H9 (cell line): Measurements from ENCODE around the gene PLXNC1. TPM values are rescaled to one million over a fixed set of nuclear protein-coding genes. Genes with fewer than 3 reads are reported as not detected.

ENCODE experiments used
- DNase-seq: peaks from one replicate; pipeline ENCODE4 v3.0.0-alpha.2; 2017
- H2AFZ ChIP-seq: one replicate; pipeline ENCODE4 v1.6.1; 2013; ENCODE audit warnings: mild to moderate bottlenecking, low read length, control low read depth, moderate library complexity
- H2AK5ac ChIP-seq: 2 replicates; pipeline ENCODE4 v1.6.1; 2013; ENCODE audit warnings: low read length, control low read depth, mixed read lengths; ENCODE audit not compliant: insufficient read length
- H2BK120ac ChIP-seq: one replicate; pipeline ENCODE4 v1.6.1; 2013; ENCODE audit warnings: low read depth, mild to moderate bottlenecking, low read length, control low read depth, inconsistent platforms; ENCODE audit not compliant: poor library complexity, severe bottlenecking
- H2BK12ac ChIP-seq: 2 replicates; pipeline ENCODE4 v1.6.1; 2013; ENCODE audit warnings: low read length, control low read depth, mixed read lengths, low read depth; ENCODE audit not compliant: insufficient read length
- H2BK15ac ChIP-seq: 2 replicates; pipeline ENCODE4 v1.6.1; 2013; ENCODE audit warnings: low read depth, low read length, control low read depth
- H2BK20ac ChIP-seq: one replicate; pipeline ENCODE4 v1.6.1; 2013; ENCODE audit warnings: low read depth, mild to moderate bottlenecking, low read length, control low read depth, inconsistent platforms; ENCODE audit not compliant: poor library complexity, severe bottlenecking
- H2BK5ac ChIP-seq: 2 replicates; pipeline ENCODE4 v1.6.1; 2013; ENCODE audit warnings: low read length, control low read depth, mixed read lengths; ENCODE audit not compliant: insufficient read length
- H3K14ac ChIP-seq: 2 replicates; pipeline ENCODE4 v1.6.1; 2013; ENCODE audit warnings: low read length, control low read depth; ENCODE audit not compliant: insufficient read depth
- H3K18ac ChIP-seq: 2 replicates; pipeline ENCODE4 v1.6.1; 2013; ENCODE audit warnings: low read depth, mild to moderate bottlenecking, mixed read lengths, low read length, control low read depth; ENCODE audit not compliant: insufficient read length
- H3K23ac ChIP-seq: 2 replicates; pipeline ENCODE4 v1.6.1; 2013; ENCODE audit warnings: low read length, control low read depth, mixed read lengths, low read depth; ENCODE audit not compliant: insufficient read length
- H3K23me2 ChIP-seq: 2 replicates; pipeline ENCODE4 v1.6.1; 2013; ENCODE audit warnings: low read depth, mild to moderate bottlenecking, mixed read lengths, low read length, control low read depth; ENCODE audit not compliant: insufficient read length, poor library complexity, severe bottlenecking
- H3K27ac ChIP-seq: 2 replicates; pipeline ENCODE4 v1.5.1; 2013; ENCODE audit warnings: low read length, control low read depth, mixed read lengths, low read depth; ENCODE audit not compliant: insufficient read length
- H3K27me3 ChIP-seq: 2 replicates; pipeline ENCODE4 v1.6.1; 2013; ENCODE audit warnings: low read length, control low read depth, inconsistent platforms; ENCODE audit not compliant: insufficient read depth
- H3K4ac ChIP-seq: 2 replicates; pipeline ENCODE4 v1.6.1; 2013; ENCODE audit warnings: low read depth, mild to moderate bottlenecking, control low read depth, inconsistent platforms, low read length, moderate library complexity
- H3K4me1 ChIP-seq: 2 replicates; pipeline ENCODE4 v1.6.1; 2013; ENCODE audit warnings: low read length, control low read depth, inconsistent platforms; ENCODE audit not compliant: insufficient read depth
- H3K4me2 ChIP-seq: 2 replicates; pipeline ENCODE4 v1.6.1; 2013; ENCODE audit warnings: low read length, control low read depth, mixed read lengths; ENCODE audit not compliant: insufficient read length, insufficient read depth
- H3K56ac ChIP-seq: 2 replicates; pipeline ENCODE4 v1.6.1; 2013; ENCODE audit warnings: low read depth, mild to moderate bottlenecking, mixed read lengths, low read length, control low read depth; ENCODE audit not compliant: insufficient read length
- H3K79me1 ChIP-seq: 2 replicates; pipeline ENCODE4 v1.6.1; 2013; ENCODE audit warnings: low read depth, mild to moderate bottlenecking, moderate library complexity, low read length, control low read depth, inconsistent platforms; ENCODE audit not compliant: insufficient read depth, poor library complexity, severe bottlenecking
- H3K79me2 ChIP-seq: 2 replicates; pipeline ENCODE4 v1.6.1; 2013; ENCODE audit warnings: low read length, control low read depth, inconsistent platforms; ENCODE audit not compliant: insufficient read depth
- H3K9ac ChIP-seq: 2 replicates; pipeline ENCODE4 v1.6.1; 2013; ENCODE audit warnings: low read length, control low read depth, mixed read lengths; ENCODE audit not compliant: insufficient read length; ENCODE audit errors: extremely low read depth
- H3K9me3 ChIP-seq: one replicate; pipeline ENCODE4 v1.6.1; 2013; ENCODE audit warnings: low read depth, low read length, inconsistent platforms; ENCODE audit not compliant: control insufficient read depth
- H3T11ph ChIP-seq: one replicate; pipeline ENCODE4 v1.6.1; 2013; ENCODE audit warnings: mild to moderate bottlenecking, low read length, control low read depth, inconsistent platforms
- H4K20me1 ChIP-seq: one replicate; pipeline ENCODE4 v1.6.1; 2013; ENCODE audit not compliant: control insufficient read depth, insufficient read length, insufficient read depth
- H4K5ac ChIP-seq: 2 replicates; pipeline ENCODE4 v1.6.1; 2013; ENCODE audit warnings: low read depth, mild to moderate bottlenecking, mixed read lengths, low read length, control low read depth; ENCODE audit not compliant: insufficient read length
- H4K8ac ChIP-seq: replicated peaks from 2 replicates; pipeline ENCODE4 v1.6.1; 2013; ENCODE audit warnings: low read length, control low read depth, mixed read lengths, low read depth; ENCODE audit not compliant: insufficient read length
- H4K91ac ChIP-seq: 2 replicates; pipeline ENCODE4 v1.6.1; 2013; ENCODE audit warnings: low read depth, mild to moderate bottlenecking, moderate library complexity, mixed read lengths, low read length, control low read depth; ENCODE audit not compliant: insufficient read length
- H3K27ac Mint-ChIP-seq, 3 experiments: 2 replicates in 2 of 3; 3 replicates in 1 of 3; pipeline ENCODE4 v1.8.0; 2020 to 2021; ENCODE audit warnings: mixed read lengths in 3 of 3, mild to moderate bottlenecking in 1 of 3, moderate library complexity in 1 of 3
- H3K27me3 Mint-ChIP-seq: 2 replicates; pipeline ENCODE4 v1.8.0; 2021; ENCODE audit warnings: low read depth, mild to moderate bottlenecking, moderate library complexity, mixed read lengths
- H3K36me3 Mint-ChIP-seq, 3 experiments: 2 replicates in 2 of 3; 3 replicates in 1 of 3; pipeline ENCODE4 v1.8.0; 2020 to 2021; ENCODE audit warnings: low read depth in 3 of 3, mixed read lengths in 3 of 3; ENCODE audit not compliant: insufficient read depth in 1 of 3
- H3K4me1 Mint-ChIP-seq, 2 experiments: 2 replicates each; pipeline ENCODE4 v1.8.0; 2020; ENCODE audit warnings: mixed read lengths in 2 of 2
- H3K4me3 Mint-ChIP-seq, 2 experiments: 2 replicates in 1 of 2; 3 replicates in 1 of 2; pipeline ENCODE4 v1.8.0; 2020 to 2021; ENCODE audit warnings: mild to moderate bottlenecking in 2 of 2, mixed read lengths in 2 of 2, moderate library complexity in 1 of 2
- H3K9me3 Mint-ChIP-seq, 2 experiments: 2 replicates in 1 of 2; 3 replicates in 1 of 2; pipeline ENCODE4 v1.8.0; 2020; ENCODE audit warnings: mild to moderate bottlenecking in 2 of 2, mixed read lengths in 2 of 2, moderate library complexity in 1 of 2
- CTCF ChIP-seq: fragments of 200-600 bp; sonication (generic); conservative IDR thresholded peaks from 3 replicates; pipeline ENCODE4 v1.8.0; 2021; ENCODE audit warnings: antibody characterized with exemption, mild to moderate bottlenecking
- WGBS: extraction: QIAGEN DNeasy Blood & Tissue Kit; methylation state at CpG from one replicate; pipeline ENCODE4 v1.1.7; 2013; ENCODE audit warnings: missing lambda C conversion rate, low lambda C conversion rate, mixed read lengths; ENCODE audit not compliant: insufficient read length; ENCODE audit errors: extremely low coverage; 5-methylcytosine and 5-hydroxymethylcytosine counted together
- total RNA-seq: library from RNA; stranded (reverse); gene quantifications from 2 replicates; pipeline ENCODE4 v1.2.1, GENCODE V29; 2021

The PLXNC1 gene
- total RNA-seq, 1 experiment from 2014 or later = 1.2 TPM

GRCh38 chr12:94287245-94287628 lies 138.9 kb downstream of the PLXNC1 start:
- no peak overlapping the region for H3K4me2 ChIP-seq
- Mint-ChIP-seq H3K4me1 (peaks cover 44 to 52% of the 10 kb centered on the region in 2 experiments), H3K27ac (no peak overlapping the region), H3K36me3 (peaks cover 0 to 4% (median 0%) of the 10 kb centered on the region in 3 experiments; a peak in 1 of 7 replicates), H3K4me3 (no peak overlapping the region), H3K9me3 (no peaks in the 10 kb centered on the region), H3K27me3 (no peaks in the 10 kb centered on the region; the same call in none of the 2 replicates)
- no peak overlapping the region for H2AK5ac ChIP-seq
- H2BK20ac ChIP-seq = no peak overlapping the region
- H3K18ac ChIP-seq = no peak overlapping the region
- no peak overlapping the region for H3K56ac ChIP-seq
- WGBS = no CpG with 5 or more reads among the region's 10 CpGs
- H3K79me2 ChIP-seq = no peaks in the 10 kb centered on the region
- H3K27ac ChIP-seq = no peak overlapping the region
- H3K27me3 ChIP-seq = no peaks in the 10 kb centered on the region
- H3T11ph ChIP-seq = no peak overlapping the region
- H3K9ac ChIP-seq = no peak overlapping the region
- no peaks in the 10 kb centered on the region for H4K20me1 ChIP-seq
- no peaks in the 10 kb centered on the region for H3K9me3 ChIP-seq
- H4K5ac ChIP-seq = no peak overlapping the region
- H2BK15ac ChIP-seq = no peak overlapping the region
- no peaks in the 10 kb centered on the region for H3K79me1 ChIP-seq
- no peak for TF ChIP-seq CTCF
- no peak overlapping the region for H2BK120ac ChIP-seq
- H3K14ac ChIP-seq = no peak overlapping the region
- H2AFZ ChIP-seq = no peak overlapping the region
- H2BK5ac ChIP-seq = no peak overlapping the region
- no peak overlapping the region for H3K4ac ChIP-seq
- H4K91ac ChIP-seq = no peak overlapping the region
- H3K4me1 ChIP-seq = peaks cover 9% of the 10 kb centered on the region; the same call in 1 of the 2 replicates
- no peak overlapping the region for H4K8ac ChIP-seq
- no peak for DNase-seq
- no peak overlapping the region for H2BK12ac ChIP-seq
- no peak overlapping the region for H3K23ac ChIP-seq
- no peaks in the 10 kb centered on the region for H3K23me2 ChIP-seq
